ENCODE results near the gene ALOXE3.
"Not testable (repeated sequence)": the region's sequence is repeated elsewhere in the genome, so short reads cannot be mapped to it uniquely, and the experiment has no call there.

ALOXE3 gene

GRCh38 chr17:8067806-8068205 lies 50.5 kb downstream of the ALOXE3 start:
- DNase-seq = no peak

GRCh38 chr17:8066841-8067775 lies 51.2 kb downstream of the ALOXE3 start:
- no peak for DNase-seq

- no peak for DNase-seq
These were observed 53.7 kb downstream of the ALOXE3 start for GRCh38 chr17:8064561-8065019.

- DNase-seq = no peak
These were observed 54.4 kb downstream of the ALOXE3 start for GRCh38 chr17:8063761-8064534.

- no peak for DNase-seq
These were observed 55.4 kb downstream of the ALOXE3 start for GRCh38 chr17:8062807-8063483.

- DNase-seq = no peak
These were observed 55.9 kb downstream of the ALOXE3 start for GRCh38 chr17:8062435-8062806.

GRCh38 chr17:8061851-8062250 lies 56.5 kb downstream of the ALOXE3 start:
- DNase-seq = not testable (repeated sequence)

- DNase-seq = peak; percentile 50
These were observed 58.0 kb downstream of the ALOXE3 start for GRCh38 chr17:8060274-8060673.

- no peak for DNase-seq
These were observed 59.2 kb downstream of the ALOXE3 start for GRCh38 chr17:8059131-8059530.

- DNase-seq = no peak
These were observed 60.6 kb downstream of the ALOXE3 start for GRCh38 chr17:8057691-8058114.

GRCh38 chr17:8056976-8057625 lies 61.2 kb downstream of the ALOXE3 start:
- DNase-seq = no peak

- DNase-seq = no peak
These were observed 61.9 kb downstream of the ALOXE3 start for GRCh38 chr17:8056232-8056975.

GRCh38 chr17:8055851-8056231 lies 62.5 kb downstream of the ALOXE3 start:
- DNase-seq = no peak

GRCh38 chr17:8053600-8053999 lies 64.7 kb downstream of the ALOXE3 start:
- no peak for DNase-seq

- no peak for DNase-seq
These were observed 65.8 kb downstream of the ALOXE3 start for GRCh38 chr17:8052256-8053252.

GRCh38 chr17:8051831-8052230 lies 66.5 kb downstream of the ALOXE3 start:
- DNase-seq = no peak

- no peak for DNase-seq
These were observed 69.6 kb downstream of the ALOXE3 start for GRCh38 chr17:8048736-8049135.

- DNase-seq = no peak
These were observed 70.1 kb downstream of the ALOXE3 start for GRCh38 chr17:8048236-8048635.

- DNase-seq = no peak
These were observed 70.6 kb downstream of the ALOXE3 start for GRCh38 chr17:8047769-8048110.

- DNase-seq = no peak
These were observed 71.2 kb downstream of the ALOXE3 start for GRCh38 chr17:8046929-8047768.
